Measurements from ENCODE around the gene CMIP. TPM values are rescaled to one million over a fixed set of nuclear protein-coding genes. Genes with fewer than 3 reads are reported as not detected.

Gene CMIP
- total RNA-seq, 1 experiment from 2014 or later, result 63.7 TPM

DNA sequence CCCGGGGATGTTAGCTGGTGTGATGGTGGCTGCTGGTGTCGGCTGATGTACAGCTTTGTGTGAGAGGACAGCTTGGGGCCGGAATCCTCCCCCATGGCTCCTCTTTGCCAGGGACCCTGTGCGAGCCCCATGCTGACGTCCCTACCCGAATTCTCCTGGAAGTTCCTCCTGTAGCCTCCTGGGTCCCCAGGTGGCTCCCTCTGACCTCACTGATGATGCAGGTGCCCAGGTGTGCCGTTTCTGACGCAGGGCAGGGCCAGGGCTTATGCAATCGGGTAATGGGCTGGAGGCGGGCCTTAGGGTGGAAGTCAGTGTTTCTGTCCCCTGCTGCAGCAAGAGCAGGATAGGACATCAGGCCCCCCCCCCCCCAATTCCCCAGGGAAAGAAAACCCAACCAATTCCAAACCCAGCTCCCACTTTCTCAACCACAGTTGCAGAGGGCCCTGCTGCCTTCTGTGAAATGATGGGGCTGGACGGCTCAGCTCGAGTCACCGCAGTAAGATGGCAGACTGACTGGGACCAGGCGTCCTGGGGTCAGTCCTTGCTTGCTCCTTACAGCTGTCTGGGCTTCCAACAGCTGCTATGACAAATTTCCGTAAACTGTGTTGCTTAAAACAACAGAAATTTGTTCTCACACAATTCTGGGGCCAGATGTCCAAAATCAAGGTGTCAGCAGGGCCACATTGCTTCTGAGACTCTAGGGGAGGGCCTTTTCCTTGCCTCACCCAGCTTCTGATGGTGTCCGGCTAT is 195.5 kb downstream of the CMIP start (continued):
- TF ChIP-seq, protein P1, sequence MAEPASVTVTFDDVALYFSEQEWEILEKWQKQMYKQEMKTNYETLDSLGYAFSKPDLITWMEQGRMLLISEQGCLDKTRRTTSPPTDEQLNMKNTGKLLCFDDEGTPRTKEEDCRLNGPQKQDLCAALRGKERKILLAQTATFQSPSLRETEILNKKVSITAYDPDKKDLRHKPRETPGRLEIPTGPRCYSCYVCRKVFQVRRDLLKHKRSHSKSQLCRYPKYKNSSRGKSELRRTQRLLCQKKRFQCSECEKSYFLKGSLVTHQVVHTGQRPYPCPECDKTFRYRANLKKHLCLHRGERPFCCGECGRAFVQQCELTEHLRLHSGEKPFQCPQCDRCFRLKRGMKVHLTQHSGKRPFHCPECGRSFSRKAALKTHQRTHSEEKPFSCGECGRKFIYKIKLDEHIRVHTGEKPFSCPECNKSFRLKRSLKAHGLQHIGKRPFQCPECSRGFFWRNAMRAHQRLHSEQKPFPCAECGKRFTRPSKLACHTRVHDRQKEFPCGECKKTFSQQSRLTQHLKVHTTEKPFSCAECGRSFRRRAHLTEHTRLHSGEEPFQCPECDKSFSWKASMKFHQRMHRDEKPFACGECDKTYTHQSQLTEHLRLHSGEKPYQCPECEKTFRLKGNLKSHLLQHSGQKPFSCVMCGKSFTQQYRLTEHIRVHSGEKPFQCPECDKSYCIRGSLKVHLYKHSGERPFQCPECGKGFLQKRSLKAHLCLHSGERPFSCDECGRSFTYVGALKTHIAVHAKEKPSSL (CRISPR knock-in tag; conservative IDR thresholded peaks at IDR 0.05), result no peak
- TF ChIP-seq, protein P2, sequence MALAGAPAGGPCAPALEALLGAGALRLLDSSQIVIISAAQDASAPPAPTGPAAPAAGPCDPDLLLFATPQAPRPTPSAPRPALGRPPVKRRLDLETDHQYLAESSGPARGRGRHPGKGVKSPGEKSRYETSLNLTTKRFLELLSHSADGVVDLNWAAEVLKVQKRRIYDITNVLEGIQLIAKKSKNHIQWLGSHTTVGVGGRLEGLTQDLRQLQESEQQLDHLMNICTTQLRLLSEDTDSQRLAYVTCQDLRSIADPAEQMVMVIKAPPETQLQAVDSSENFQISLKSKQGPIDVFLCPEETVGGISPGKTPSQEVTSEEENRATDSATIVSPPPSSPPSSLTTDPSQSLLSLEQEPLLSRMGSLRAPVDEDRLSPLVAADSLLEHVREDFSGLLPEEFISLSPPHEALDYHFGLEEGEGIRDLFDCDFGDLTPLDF (CRISPR knock-in tag; IDR thresholded peaks at IDR 0.05), result no peak

GRCh38 chr16:81640681-81641070 is 196.1 kb downstream of the CMIP start:
- Mint-ChIP-seq H3K27ac (no peak overlapping the region; the same call in 1 of the 2 replicates), H3K9me3 (no peaks in the 10 kb centered on the region), H3K27me3 (ENCODE audit: low read depth) (no peaks in the 10 kb centered on the region), H3K4me1 (peaks cover 21% of the 10 kb centered on the region), H3K4me3 (no peak overlapping the region), H3K36me3 (no peaks in the 10 kb centered on the region)
- DNase-seq (ENCODE audit: low spot score) (no peak), ATAC-seq (no peak)
- ChIA-PET CTCF (interaction anchor here (0.6 to 1.1 kb wide), 4 partner anchors 57 to 239 kb away, joined by 3 to 4 read pairs (median 3); no protein-coding TSS in a partner anchor), POLR2A (no interaction called here)
- TF ChIP-seq, protein P3, sequence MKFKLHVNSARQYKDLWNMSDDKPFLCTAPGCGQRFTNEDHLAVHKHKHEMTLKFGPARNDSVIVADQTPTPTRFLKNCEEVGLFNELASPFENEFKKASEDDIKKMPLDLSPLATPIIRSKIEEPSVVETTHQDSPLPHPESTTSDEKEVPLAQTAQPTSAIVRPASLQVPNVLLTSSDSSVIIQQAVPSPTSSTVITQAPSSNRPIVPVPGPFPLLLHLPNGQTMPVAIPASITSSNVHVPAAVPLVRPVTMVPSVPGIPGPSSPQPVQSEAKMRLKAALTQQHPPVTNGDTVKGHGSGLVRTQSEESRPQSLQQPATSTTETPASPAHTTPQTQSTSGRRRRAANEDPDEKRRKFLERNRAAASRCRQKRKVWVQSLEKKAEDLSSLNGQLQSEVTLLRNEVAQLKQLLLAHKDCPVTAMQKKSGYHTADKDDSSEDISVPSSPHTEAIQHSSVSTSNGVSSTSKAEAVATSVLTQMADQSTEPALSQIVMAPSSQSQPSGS (CRISPR knock-in tag; IDR thresholded peaks at IDR 0.05; ENCODE audit: borderline replicate concordance, low read depth), result no peak
- TF ChIP-seq ETV6 (CRISPR knock-in tag; IDR thresholded peaks at IDR 0.05), result no peak
- TF ChIP-seq ZNF138 (CRISPR knock-in tag; conservative IDR thresholded peaks at IDR 0.05), result no peak
- TF ChIP-seq, protein P4, sequence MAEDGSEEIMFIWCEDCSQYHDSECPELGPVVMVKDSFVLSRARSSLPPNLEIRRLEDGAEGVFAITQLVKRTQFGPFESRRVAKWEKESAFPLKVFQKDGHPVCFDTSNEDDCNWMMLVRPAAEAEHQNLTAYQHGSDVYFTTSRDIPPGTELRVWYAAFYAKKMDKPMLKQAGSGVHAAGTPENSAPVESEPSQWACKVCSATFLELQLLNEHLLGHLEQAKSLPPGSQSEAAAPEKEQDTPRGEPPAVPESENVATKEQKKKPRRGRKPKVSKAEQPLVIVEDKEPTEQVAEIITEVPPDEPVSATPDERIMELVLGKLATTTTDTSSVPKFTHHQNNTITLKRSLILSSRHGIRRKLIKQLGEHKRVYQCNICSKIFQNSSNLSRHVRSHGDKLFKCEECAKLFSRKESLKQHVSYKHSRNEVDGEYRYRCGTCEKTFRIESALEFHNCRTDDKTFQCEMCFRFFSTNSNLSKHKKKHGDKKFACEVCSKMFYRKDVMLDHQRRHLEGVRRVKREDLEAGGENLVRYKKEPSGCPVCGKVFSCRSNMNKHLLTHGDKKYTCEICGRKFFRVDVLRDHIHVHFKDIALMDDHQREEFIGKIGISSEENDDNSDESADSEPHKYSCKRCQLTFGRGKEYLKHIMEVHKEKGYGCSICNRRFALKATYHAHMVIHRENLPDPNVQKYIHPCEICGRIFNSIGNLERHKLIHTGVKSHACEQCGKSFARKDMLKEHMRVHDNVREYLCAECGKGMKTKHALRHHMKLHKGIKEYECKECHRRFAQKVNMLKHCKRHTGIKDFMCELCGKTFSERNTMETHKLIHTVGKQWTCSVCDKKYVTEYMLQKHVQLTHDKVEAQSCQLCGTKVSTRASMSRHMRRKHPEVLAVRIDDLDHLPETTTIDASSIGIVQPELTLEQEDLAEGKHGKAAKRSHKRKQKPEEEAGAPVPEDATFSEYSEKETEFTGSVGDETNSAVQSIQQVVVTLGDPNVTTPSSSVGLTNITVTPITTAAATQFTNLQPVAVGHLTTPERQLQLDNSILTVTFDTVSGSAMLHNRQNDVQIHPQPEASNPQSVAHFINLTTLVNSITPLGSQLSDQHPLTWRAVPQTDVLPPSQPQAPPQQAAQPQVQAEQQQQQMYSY (CRISPR knock-in tag; IDR thresholded peaks at IDR 0.05), result no peak
- no peak for TF ChIP-seq ZNF671 (CRISPR knock-in tag; IDR thresholded peaks at IDR 0.05)
- TF ChIP-seq NR1H2 (CRISPR knock-in tag; IDR thresholded peaks at IDR 0.05), result no peak
- no peak for TF ChIP-seq RELA (CRISPR knock-in tag; IDR thresholded peaks at IDR 0.05; ENCODE audit: borderline replicate concordance)
- TF ChIP-seq, protein P5, sequence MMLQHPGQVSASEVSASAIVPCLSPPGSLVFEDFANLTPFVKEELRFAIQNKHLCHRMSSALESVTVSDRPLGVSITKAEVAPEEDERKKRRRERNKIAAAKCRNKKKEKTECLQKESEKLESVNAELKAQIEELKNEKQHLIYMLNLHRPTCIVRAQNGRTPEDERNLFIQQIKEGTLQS (CRISPR knock-in tag; conservative IDR thresholded peaks at IDR 0.05), result no peak
- no peak for TF ChIP-seq PRRX2 (CRISPR knock-in tag; IDR thresholded peaks at IDR 0.05)
- TF ChIP-seq ZNF396 (CRISPR knock-in tag; IDR thresholded peaks at IDR 0.05; ENCODE audit: borderline replicate concordance), result no peak

Measured in WTC11 (cell line).